ENCODE measurements around the gene ANO3.
"Not testable (repeated sequence)": the region's sequence is repeated elsewhere in the genome, so short reads cannot be mapped to it uniquely, and the experiment has no call there.

ANO3 gene

GRCh38 chr11:26331911-26332571 lies at the start of gene ANO3:
TSS of gene ANO3 (plus strand) at chr11:26332130. CDS start at chr11:26332276, 146 bp downstream.
- ATAC-seq (peak; percentile 20), DNase-seq (peak; percentile 8)
- Mint-ChIP-seq H3K27ac (no peak within 1 kb of the TSS), H3K27me3 (peaks cover 27% of the 10 kb centered on the region), H3K36me3 (ENCODE audit: low read depth) (no peaks in the 10 kb centered on the region), H3K4me1 (no peaks in the 10 kb centered on the region), H3K9me3 (no peaks in the 10 kb centered on the region), H3K4me3 (no peak within 1 kb of the TSS)

GRCh38 chr11:26283852-26284408 lies 48.0 kb upstream of the ANO3 start:
- peaks cover 3% of the 10 kb centered on the region for H3K27me3 Mint-ChIP-seq
- peaks cover 3% of the 10 kb centered on the region for H3K4me1 Mint-ChIP-seq
- H3K36me3 Mint-ChIP-seq (ENCODE audit: low read depth), result no peaks in the 10 kb centered on the region
- H3K4me3 Mint-ChIP-seq, result no peak overlapping the region
- DNase-seq (no peak), ATAC-seq (no peak)
- no peaks in the 10 kb centered on the region for H3K9me3 Mint-ChIP-seq
- no peak overlapping the region for H3K27ac Mint-ChIP-seq

- Mint-ChIP-seq H3K27me3 (peaks cover 3% of the 10 kb centered on the region), H3K4me3 (no peak overlapping the region), H3K36me3 (ENCODE audit: low read depth) (no peaks in the 10 kb centered on the region), H3K27ac (no peak overlapping the region), H3K4me1 (peaks cover 3% of the 10 kb centered on the region), H3K9me3 (no peaks in the 10 kb centered on the region)
- DNase-seq (no peak), ATAC-seq (no peak)
Measured at GRCh38 chr11:26285608-26286007, 46.3 kb upstream of the ANO3 start.

- no peaks in the 10 kb centered on the region for H3K9me3 Mint-ChIP-seq
- DNase-seq (no peak), ATAC-seq (no peak)
- peaks cover 3% of the 10 kb centered on the region for H3K4me1 Mint-ChIP-seq
- no peak overlapping the region for H3K4me3 Mint-ChIP-seq
- H3K27ac Mint-ChIP-seq, result no peak overlapping the region
- peaks cover 3% of the 10 kb centered on the region for H3K27me3 Mint-ChIP-seq
- no peaks in the 10 kb centered on the region for H3K36me3 Mint-ChIP-seq (ENCODE audit: low read depth)
Measured at GRCh38 chr11:26286472-26287066, 45.4 kb upstream of the ANO3 start.

- DNase-seq, result no peak
- no peak overlapping the region for H3K27ac Mint-ChIP-seq
- peaks cover 3% of the 10 kb centered on the region for H3K4me1 Mint-ChIP-seq
- H3K4me3 Mint-ChIP-seq, result no peak overlapping the region
- ATAC-seq, result no peak
- H3K27me3 Mint-ChIP-seq, result peaks cover 3% of the 10 kb centered on the region
- no peaks in the 10 kb centered on the region for H3K36me3 Mint-ChIP-seq (ENCODE audit: low read depth)
- no peaks in the 10 kb centered on the region for H3K9me3 Mint-ChIP-seq
Measured at GRCh38 chr11:26287067-26287518, 44.8 kb upstream of the ANO3 start.

- H3K36me3 Mint-ChIP-seq (ENCODE audit: low read depth), result no peaks in the 10 kb centered on the region
- ATAC-seq, result no peak
- no peaks in the 10 kb centered on the region for H3K9me3 Mint-ChIP-seq
- H3K4me3 Mint-ChIP-seq, result no peak overlapping the region
- H3K4me1 Mint-ChIP-seq, result no peaks in the 10 kb centered on the region
- H3K27ac Mint-ChIP-seq, result no peak overlapping the region
- no peak for DNase-seq
- no peaks in the 10 kb centered on the region for H3K27me3 Mint-ChIP-seq
Measured at GRCh38 chr11:26297189-26297975, 34.5 kb upstream of the ANO3 start.

GRCh38 chr11:26316372-26316771 lies 15.6 kb upstream of the ANO3 start:
- H3K4me1 Mint-ChIP-seq; H3K9me3 Mint-ChIP-seq; ATAC-seq; DNase-seq; H3K27ac Mint-ChIP-seq; H3K36me3 Mint-ChIP-seq (ENCODE audit: low read depth); H3K27me3 Mint-ChIP-seq; H3K4me3 Mint-ChIP-seq: not testable (repeated sequence)

- ATAC-seq (no peak), DNase-seq (no peak)
- H3K36me3 Mint-ChIP-seq (ENCODE audit: low read depth), result no peaks in the 10 kb centered on the region
- no peaks in the 10 kb centered on the region for H3K9me3 Mint-ChIP-seq
- H3K4me1 Mint-ChIP-seq, result no peaks in the 10 kb centered on the region
- H3K4me3 Mint-ChIP-seq, result no peak overlapping the region
- H3K27ac Mint-ChIP-seq, result no peak overlapping the region
- H3K27me3 Mint-ChIP-seq, result no peaks in the 10 kb centered on the region
Measured at GRCh38 chr11:26319906-26320305, 12.0 kb upstream of the ANO3 start.

- Mint-ChIP-seq H3K27ac (no peak overlapping the region), H3K4me3 (no peak overlapping the region), H3K27me3 (no peaks in the 10 kb centered on the region), H3K36me3 (ENCODE audit: low read depth) (no peaks in the 10 kb centered on the region), H3K4me1 (no peaks in the 10 kb centered on the region), H3K9me3 (no peaks in the 10 kb centered on the region)
- DNase-seq (no peak), ATAC-seq (no peak)
Measured at GRCh38 chr11:26321516-26321915, 10.4 kb upstream of the ANO3 start.

GRCh38 chr11:26322335-26323067 lies 9.4 kb upstream of the ANO3 start:
- H3K27ac Mint-ChIP-seq, result no peak overlapping the region
- no peak overlapping the region for H3K4me3 Mint-ChIP-seq
- H3K36me3 Mint-ChIP-seq (ENCODE audit: low read depth), result no peaks in the 10 kb centered on the region
- no peaks in the 10 kb centered on the region for H3K9me3 Mint-ChIP-seq
- no peak for DNase-seq
- H3K4me1 Mint-ChIP-seq, result no peaks in the 10 kb centered on the region
- H3K27me3 Mint-ChIP-seq, result no peaks in the 10 kb centered on the region
- no peak for ATAC-seq

- Mint-ChIP-seq H3K27ac (no peak overlapping the region), H3K4me1 (no peaks in the 10 kb centered on the region), H3K4me3 (no peak overlapping the region), H3K27me3 (no peaks in the 10 kb centered on the region), H3K9me3 (no peaks in the 10 kb centered on the region), H3K36me3 (ENCODE audit: low read depth) (no peaks in the 10 kb centered on the region)
- ATAC-seq (no peak), DNase-seq (no peak)
Measured at GRCh38 chr11:26323837-26324236, 8.1 kb upstream of the ANO3 start.

- ATAC-seq (no peak), DNase-seq (no peak)
- no peak overlapping the region for H3K4me3 Mint-ChIP-seq
- no peaks in the 10 kb centered on the region for H3K9me3 Mint-ChIP-seq
- H3K27me3 Mint-ChIP-seq, result no peaks in the 10 kb centered on the region
- no peaks in the 10 kb centered on the region for H3K4me1 Mint-ChIP-seq
- H3K36me3 Mint-ChIP-seq (ENCODE audit: low read depth), result no peaks in the 10 kb centered on the region
- no peak overlapping the region for H3K27ac Mint-ChIP-seq
Measured at GRCh38 chr11:26324270-26324669, 7.7 kb upstream of the ANO3 start.

- Mint-ChIP-seq H3K27ac (no peak overlapping the region), H3K4me3 (no peak overlapping the region), H3K9me3 (no peaks in the 10 kb centered on the region), H3K4me1 (no peaks in the 10 kb centered on the region), H3K27me3 (peaks cover 12% of the 10 kb centered on the region), H3K36me3 (ENCODE audit: low read depth) (no peaks in the 10 kb centered on the region)
- no peak for ATAC-seq
- no peak for DNase-seq
Measured at GRCh38 chr11:26326793-26327400, 5.0 kb upstream of the ANO3 start.

GRCh38 chr11:26329206-26329605 lies 2.7 kb upstream of the ANO3 start:
- H3K9me3 Mint-ChIP-seq, result no peaks in the 10 kb centered on the region
- H3K4me1 Mint-ChIP-seq, result no peaks in the 10 kb centered on the region
- no peak overlapping the region for H3K27ac Mint-ChIP-seq
- H3K4me3 Mint-ChIP-seq, result no peak overlapping the region
- DNase-seq, result no peak
- H3K36me3 Mint-ChIP-seq (ENCODE audit: low read depth), result no peaks in the 10 kb centered on the region
- H3K27me3 Mint-ChIP-seq, result peaks cover 27% of the 10 kb centered on the region
- no peak for ATAC-seq
